GM13977 (cell line): ENCODE data around the gene GPR45.

ENCODE experiments used
- DNase-seq: peaks from one replicate; pipeline ENCODE4 v3.0.0; 2012; ENCODE audit warnings: low spot score
- in situ Hi-C: fragments of 300-500 bp; cut with MboI; formaldehyde crosslinking; loops from one replicate; pipeline ENCODE4 v1.12.0; 2022; ENCODE audit warnings: low sequenced_read_pairs, low pct_unique_long_range_greater_than_20kb, mixed read lengths, inconsistent platforms; ENCODE audit not compliant: unreplicated experiment
- TF ChIP-seq, protein P1 (sequence below): IDR thresholded peaks from 2 replicates; pipeline ENCODE4 v1.5.1; 2012; ENCODE audit warnings: mild to moderate bottlenecking, control low read depth; ENCODE audit not compliant: insufficient read depth; ENCODE audit errors: extremely low read depth, missing control alignments

Gene GPR45

GRCh38 chr2:105231232-105231619 is 10.3 kb upstream of the GPR45 start:
- TF ChIP-seq, protein P1, sequence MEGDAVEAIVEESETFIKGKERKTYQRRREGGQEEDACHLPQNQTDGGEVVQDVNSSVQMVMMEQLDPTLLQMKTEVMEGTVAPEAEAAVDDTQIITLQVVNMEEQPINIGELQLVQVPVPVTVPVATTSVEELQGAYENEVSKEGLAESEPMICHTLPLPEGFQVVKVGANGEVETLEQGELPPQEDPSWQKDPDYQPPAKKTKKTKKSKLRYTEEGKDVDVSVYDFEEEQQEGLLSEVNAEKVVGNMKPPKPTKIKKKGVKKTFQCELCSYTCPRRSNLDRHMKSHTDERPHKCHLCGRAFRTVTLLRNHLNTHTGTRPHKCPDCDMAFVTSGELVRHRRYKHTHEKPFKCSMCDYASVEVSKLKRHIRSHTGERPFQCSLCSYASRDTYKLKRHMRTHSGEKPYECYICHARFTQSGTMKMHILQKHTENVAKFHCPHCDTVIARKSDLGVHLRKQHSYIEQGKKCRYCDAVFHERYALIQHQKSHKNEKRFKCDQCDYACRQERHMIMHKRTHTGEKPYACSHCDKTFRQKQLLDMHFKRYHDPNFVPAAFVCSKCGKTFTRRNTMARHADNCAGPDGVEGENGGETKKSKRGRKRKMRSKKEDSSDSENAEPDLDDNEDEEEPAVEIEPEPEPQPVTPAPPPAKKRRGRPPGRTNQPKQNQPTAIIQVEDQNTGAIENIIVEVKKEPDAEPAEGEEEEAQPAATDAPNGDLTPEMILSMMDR = no peak
- in situ Hi-C loops = loop anchor here (5.0 kb wide), 1 partner anchor 119 kb away; no protein-coding TSS in a partner anchor
- DNase-seq = no peak

- peak; percentile 64 for DNase-seq
- in situ Hi-C loops = no loop called here
- TF ChIP-seq, protein P1 = peak; percentile 79
These were observed 6.0 kb upstream of the GPR45 start for GRCh38 chr2:105235388-105236059.

GRCh38 chr2:105236060-105236424 is 5.5 kb upstream of the GPR45 start:
- in situ Hi-C loops = no loop called here
- DNase-seq = no peak
- TF ChIP-seq, protein P1 = no peak

- TF ChIP-seq, protein P1 = no peak
- DNase-seq = peak; percentile 45
- in situ Hi-C loops = no loop called here
These were observed 4.3 kb upstream of the GPR45 start for GRCh38 chr2:105237045-105237765.

DNA sequence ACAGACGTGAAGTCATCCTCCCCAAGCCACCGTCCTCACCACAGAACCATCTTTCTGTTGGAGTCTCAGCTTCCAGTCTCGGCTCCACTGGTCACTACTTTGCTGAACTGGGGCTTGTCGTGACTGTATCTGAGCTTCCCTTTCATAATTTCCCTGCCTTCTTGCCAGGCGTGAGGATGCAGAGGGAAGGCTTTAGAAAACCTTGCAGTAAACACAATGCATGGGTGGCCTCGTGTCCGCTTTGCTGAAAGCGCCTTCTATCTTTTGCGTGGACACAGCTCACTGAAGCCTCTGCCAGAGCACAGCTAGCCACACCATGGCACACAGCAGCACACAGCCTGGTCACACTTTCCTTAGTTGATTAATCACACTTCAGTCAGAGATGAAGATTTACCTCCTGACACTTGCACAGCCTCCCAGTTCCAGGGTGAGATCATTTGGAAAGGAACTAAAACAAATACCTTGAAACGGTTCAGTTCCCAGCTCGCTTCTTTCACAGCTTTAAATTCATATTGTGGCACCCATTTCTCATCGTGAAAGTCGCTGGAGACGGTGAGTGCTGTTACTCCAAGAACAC is 2.8 kb upstream of the GPR45 start:
- TF ChIP-seq, protein P1 = no peak
- DNase-seq = no peak
- in situ Hi-C loops = no loop called here

- no peak for DNase-seq
- TF ChIP-seq, protein P1 = no peak
- in situ Hi-C loops = no loop called here
These were observed 1.6 kb upstream of the GPR45 start for GRCh38 chr2:105239924-105240323.
